HepG2 (cell line): ENCODE data around the gene CACNA1G. TPM values are rescaled to one million over a fixed set of nuclear protein-coding genes. Genes with fewer than 3 reads are reported as not detected.

Source experiments
- CENPT ChIP-seq: sonication (generic); formaldehyde crosslinking; IDR thresholded peaks from 2 replicates; pipeline ENCODE4 v1.8.0; 2022; ENCODE audit warnings: low read depth, mild to moderate bottlenecking, moderate library complexity, missing genetic modification reagents
- FOSL1 ChIP-seq: sonication (generic); formaldehyde crosslinking; IDR thresholded peaks from 2 replicates; pipeline ENCODE4 v1.9.0; 2021; ENCODE audit warnings: missing genetic modification reagents, borderline replicate concordance
- FOXP1 ChIP-seq, 2 experiments: fragments of 450-650 bp in 1 of 2; IDR thresholded peaks; 2 replicates each; pipeline ENCODE4 v1.6.1; 2017 to 2018; ENCODE audit warnings: antibody characterized with exemption in 1 of 2
- HOXD1 ChIP-seq: sonication (generic); formaldehyde crosslinking; IDR thresholded peaks from 2 replicates; pipeline ENCODE4 v1.5.0; 2020; ENCODE audit warnings: missing genetic modification reagents
- JUNB ChIP-seq: sonication (generic); formaldehyde crosslinking; IDR thresholded peaks from 2 replicates; pipeline ENCODE4 v1.8.0; 2022; ENCODE audit warnings: missing genetic modification reagents, mild to moderate bottlenecking, borderline replicate concordance
- PAWR ChIP-seq: sonication (generic); formaldehyde crosslinking; IDR thresholded peaks from 2 replicates; pipeline ENCODE4 v1.4.0; 2020; ENCODE audit warnings: missing genetic modification reagents, mild to moderate bottlenecking, borderline replicate concordance
- RAD21 ChIP-seq: fragments of 450-650 bp; formaldehyde crosslinking; IDR thresholded peaks from 2 replicates; pipeline ENCODE4 v1.5.0; 2020; ENCODE audit warnings: mild to moderate bottlenecking
- SKI ChIP-seq: fragments of 450-650 bp; IDR thresholded peaks from one replicate; pipeline ENCODE4 v1.6.1; 2018; ENCODE audit warnings: mild to moderate bottlenecking; ENCODE audit not compliant: partially characterized antibody
- TCF7L2 ChIP-seq: IDR thresholded peaks from 2 replicates; pipeline ENCODE4 v1.6.1; 2011; ENCODE audit warnings: mild to moderate bottlenecking, low read depth, low read length, moderate library complexity
- TSC22D2 ChIP-seq: sonication (generic); formaldehyde crosslinking; IDR thresholded peaks from 2 replicates; pipeline ENCODE4 v1.5.1; 2020; ENCODE audit warnings: missing genetic modification reagents, mild to moderate bottlenecking, borderline replicate concordance
- ZNF430 ChIP-seq: sonication (generic); formaldehyde crosslinking; IDR thresholded peaks from 2 replicates; pipeline ENCODE4 v1.9.0; 2021; ENCODE audit warnings: mild to moderate bottlenecking, missing genetic modification reagents
- ZNF607 ChIP-seq: sonication (generic); formaldehyde crosslinking; IDR thresholded peaks from 2 replicates; pipeline ENCODE4 v1.5.1; 2020; ENCODE audit warnings: missing genetic modification reagents, mild to moderate bottlenecking, borderline replicate concordance
- ZNF7 ChIP-seq: IDR thresholded peaks from 2 replicates; pipeline ENCODE4 v1.6.1; 2016; ENCODE audit warnings: missing biosample characterization, missing genetic modification reagents
- ZNF737 ChIP-seq: sonication (generic); formaldehyde crosslinking; IDR thresholded peaks from 2 replicates; pipeline ENCODE4 v1.5.0; 2020; ENCODE audit warnings: missing genetic modification reagents, mild to moderate bottlenecking, borderline replicate concordance
- ZSCAN25 ChIP-seq: sonication (generic); formaldehyde crosslinking; IDR thresholded peaks from 2 replicates; pipeline ENCODE4 v1.8.0; 2022; ENCODE audit warnings: mild to moderate bottlenecking, missing genetic modification reagents
- polyA plus RNA-seq, 8 experiments: library from polyadenylated mRNA; depleted of rRNA in 3 of 8; stranded (reverse) in 7 of 8; unstranded in 1 of 8; fragments of >200 nt; fragmentation: Illumina TruSeq in 4 of 8; extraction: Trizol in 4 of 8; gene quantifications; 2 replicates each; pipeline versions ENCODE4 v1.2.1 to v1.2.3, GENCODE V29; 2011 to 2016; ENCODE audit warnings: low read depth in 4 of 8, missing spikeins in 1 of 8, mixed read lengths in 1 of 8; ENCODE audit not compliant: insufficient read depth in 1 of 8
- total RNA-seq, 5 experiments: library from RNA; depleted of rRNA; stranded (reverse); fragments of >200 nt; fragmentation: Illumina TruSeq; extraction: Trizol; gene quantifications; 2 replicates each; pipeline ENCODE4 v1.2.3, GENCODE V29; 2016; ENCODE audit warnings: low read depth in 1 of 5
- TF ChIP-seq, protein P1 (sequence below): IDR thresholded peaks from 2 replicates; pipeline ENCODE4 v1.6.1; 2016; ENCODE audit warnings: low read depth, missing genetic modification reagents, missing compliant biosample characterization
- TF ChIP-seq, protein P2 (sequence below): fragments of 450-650 bp; IDR thresholded peaks from 2 replicates; pipeline ENCODE4 v1.6.1; 2016
- TF ChIP-seq, protein P3 (sequence below): sonication (generic); formaldehyde crosslinking; IDR thresholded peaks from 2 replicates; pipeline ENCODE4 v1.4.0; 2020; ENCODE audit warnings: missing genetic modification reagents, mild to moderate bottlenecking, borderline replicate concordance

CACNA1G gene
- total and polyA plus RNA-seq, 2 of the 13 experiments (the other 11 are each of a cell fraction or from before 2014, with no cell fraction given): 0.02 TPM; not detected in 1

- TF ChIP-seq, protein P1, sequence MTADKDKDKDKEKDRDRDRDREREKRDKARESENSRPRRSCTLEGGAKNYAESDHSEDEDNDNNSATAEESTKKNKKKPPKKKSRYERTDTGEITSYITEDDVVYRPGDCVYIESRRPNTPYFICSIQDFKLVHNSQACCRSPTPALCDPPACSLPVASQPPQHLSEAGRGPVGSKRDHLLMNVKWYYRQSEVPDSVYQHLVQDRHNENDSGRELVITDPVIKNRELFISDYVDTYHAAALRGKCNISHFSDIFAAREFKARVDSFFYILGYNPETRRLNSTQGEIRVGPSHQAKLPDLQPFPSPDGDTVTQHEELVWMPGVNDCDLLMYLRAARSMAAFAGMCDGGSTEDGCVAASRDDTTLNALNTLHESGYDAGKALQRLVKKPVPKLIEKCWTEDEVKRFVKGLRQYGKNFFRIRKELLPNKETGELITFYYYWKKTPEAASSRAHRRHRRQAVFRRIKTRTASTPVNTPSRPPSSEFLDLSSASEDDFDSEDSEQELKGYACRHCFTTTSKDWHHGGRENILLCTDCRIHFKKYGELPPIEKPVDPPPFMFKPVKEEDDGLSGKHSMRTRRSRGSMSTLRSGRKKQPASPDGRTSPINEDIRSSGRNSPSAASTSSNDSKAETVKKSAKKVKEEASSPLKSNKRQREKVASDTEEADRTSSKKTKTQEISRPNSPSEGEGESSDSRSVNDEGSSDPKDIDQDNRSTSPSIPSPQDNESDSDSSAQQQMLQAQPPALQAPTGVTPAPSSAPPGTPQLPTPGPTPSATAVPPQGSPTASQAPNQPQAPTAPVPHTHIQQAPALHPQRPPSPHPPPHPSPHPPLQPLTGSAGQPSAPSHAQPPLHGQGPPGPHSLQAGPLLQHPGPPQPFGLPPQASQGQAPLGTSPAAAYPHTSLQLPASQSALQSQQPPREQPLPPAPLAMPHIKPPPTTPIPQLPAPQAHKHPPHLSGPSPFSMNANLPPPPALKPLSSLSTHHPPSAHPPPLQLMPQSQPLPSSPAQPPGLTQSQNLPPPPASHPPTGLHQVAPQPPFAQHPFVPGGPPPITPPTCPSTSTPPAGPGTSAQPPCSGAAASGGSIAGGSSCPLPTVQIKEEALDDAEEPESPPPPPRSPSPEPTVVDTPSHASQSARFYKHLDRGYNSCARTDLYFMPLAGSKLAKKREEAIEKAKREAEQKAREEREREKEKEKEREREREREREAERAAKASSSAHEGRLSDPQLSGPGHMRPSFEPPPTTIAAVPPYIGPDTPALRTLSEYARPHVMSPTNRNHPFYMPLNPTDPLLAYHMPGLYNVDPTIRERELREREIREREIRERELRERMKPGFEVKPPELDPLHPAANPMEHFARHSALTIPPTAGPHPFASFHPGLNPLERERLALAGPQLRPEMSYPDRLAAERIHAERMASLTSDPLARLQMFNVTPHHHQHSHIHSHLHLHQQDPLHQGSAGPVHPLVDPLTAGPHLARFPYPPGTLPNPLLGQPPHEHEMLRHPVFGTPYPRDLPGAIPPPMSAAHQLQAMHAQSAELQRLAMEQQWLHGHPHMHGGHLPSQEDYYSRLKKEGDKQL: peak; percentile 39; the same call in 1 of the 2 replicates
- TF ChIP-seq ZNF7 (CRISPR knock-in tag) (peak; percentile 44; the same call in 1 of the 2 replicates), CENPT (CRISPR knock-in tag) (peak; percentile 93), ZNF430 (peak; percentile 82), ZNF737 (CRISPR knock-in tag) (no peak), FOSL1 (CRISPR knock-in tag) (no peak), JUNB (CRISPR knock-in tag) (peak; percentile 28; the same call in 1 of the 2 replicates), SKI (peak; percentile 75), ZSCAN25 (CRISPR knock-in tag) (peak; percentile 80), RAD21 (CRISPR knock-in tag) (peak; percentile 69; the same call in 1 of the 2 replicates), TSC22D2 (CRISPR knock-in tag) (peak; percentile 66; the same call in 1 of the 2 replicates), PAWR (0 out of 2 replicates have a peak, but pooled peaks have one; percentile 66), HOXD1 (CRISPR knock-in tag) (no peak), FOXP1 (IDR thresholded peaks at IDR 0.05) (no peak), FOXP1 (CRISPR knock-in tag; IDR thresholded peaks at IDR 0.05) (no peak), ZNF607 (CRISPR knock-in tag) (peak; percentile 55; the same call in 1 of the 2 replicates), TCF7L2 (no peak)
- TF ChIP-seq, protein P2, sequence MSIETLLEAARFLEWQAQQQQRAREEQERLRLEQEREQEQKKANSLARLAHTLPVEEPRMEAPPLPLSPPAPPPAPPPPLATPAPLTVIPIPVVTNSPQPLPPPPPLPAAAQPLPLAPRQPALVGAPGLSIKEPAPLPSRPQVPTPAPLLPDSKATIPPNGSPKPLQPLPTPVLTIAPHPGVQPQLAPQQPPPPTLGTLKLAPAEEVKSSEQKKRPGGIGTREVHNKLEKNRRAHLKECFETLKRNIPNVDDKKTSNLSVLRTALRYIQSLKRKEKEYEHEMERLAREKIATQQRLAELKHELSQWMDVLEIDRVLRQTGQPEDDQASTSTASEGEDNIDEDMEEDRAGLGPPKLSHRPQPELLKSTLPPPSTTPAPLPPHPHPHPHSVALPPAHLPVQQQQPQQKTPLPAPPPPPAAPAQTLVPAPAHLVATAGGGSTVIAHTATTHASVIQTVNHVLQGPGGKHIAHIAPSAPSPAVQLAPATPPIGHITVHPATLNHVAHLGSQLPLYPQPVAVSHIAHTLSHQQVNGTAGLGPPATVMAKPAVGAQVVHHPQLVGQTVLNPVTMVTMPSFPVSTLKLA: no peak
- TF ChIP-seq, protein P3, sequence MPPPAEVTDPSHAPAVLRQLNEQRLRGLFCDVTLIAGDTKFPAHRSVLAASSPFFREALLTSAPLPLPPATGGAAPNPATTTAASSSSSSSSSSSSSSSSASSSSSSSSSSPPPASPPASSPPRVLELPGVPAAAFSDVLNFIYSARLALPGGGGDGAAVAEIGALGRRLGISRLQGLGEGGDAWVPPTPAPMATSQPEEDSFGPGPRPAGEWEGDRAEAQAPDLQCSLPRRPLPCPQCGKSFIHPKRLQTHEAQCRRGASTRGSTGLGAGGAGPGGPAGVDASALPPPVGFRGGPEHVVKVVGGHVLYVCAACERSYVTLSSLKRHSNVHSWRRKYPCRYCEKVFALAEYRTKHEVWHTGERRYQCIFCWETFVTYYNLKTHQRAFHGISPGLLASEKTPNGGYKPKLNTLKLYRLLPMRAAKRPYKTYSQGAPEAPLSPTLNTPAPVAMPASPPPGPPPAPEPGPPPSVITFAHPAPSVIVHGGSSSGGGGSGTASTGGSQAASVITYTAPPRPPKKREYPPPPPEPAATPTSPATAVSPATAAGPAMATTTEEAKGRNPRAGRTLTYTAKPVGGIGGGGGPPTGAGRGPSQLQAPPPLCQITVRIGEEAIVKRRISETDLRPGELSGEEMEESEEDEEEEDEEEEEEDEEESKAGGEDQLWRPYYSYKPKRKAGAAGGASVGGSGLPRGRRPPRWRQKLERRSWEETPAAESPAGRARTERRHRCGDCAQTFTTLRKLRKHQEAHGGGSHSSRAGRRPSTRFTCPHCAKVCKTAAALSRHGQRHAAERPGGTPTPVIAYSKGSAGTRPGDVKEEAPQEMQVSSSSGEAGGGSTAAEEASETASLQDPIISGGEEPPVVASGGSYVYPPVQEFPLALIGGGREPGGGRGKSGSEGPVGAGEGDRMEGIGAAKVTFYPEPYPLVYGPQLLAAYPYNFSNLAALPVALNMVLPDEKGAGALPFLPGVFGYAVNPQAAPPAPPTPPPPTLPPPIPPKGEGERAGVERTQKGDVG (CRISPR knock-in tag): no peak
Measured at GRCh38 chr17:50541716-50542688, 18.5 kb upstream of the CACNA1G start (continued).
